Sigmoid colon (tissue), 4 donors: ENCODE results near the gene KLRK1.

Experiments used
- CTCF ChIP-seq, 4 experiments: fragments of 450-650 bp in 3 of 4; fragments of 200-600 bp in 1 of 4; IDR thresholded peaks; one replicate each; pipeline ENCODE4 v1.5.1; 2016 to 2019; ENCODE audit warnings: antibody characterized with exemption in 4 of 4, mild to moderate bottlenecking in 3 of 4, moderate library complexity in 2 of 4
- EP300 ChIP-seq, 4 donors: sonication (generic); formaldehyde crosslinking; IDR thresholded peaks; one replicate each; pipeline ENCODE4 v1.6.1; 2017; ENCODE audit warnings: antibody characterized with exemption in 4 of 4
- POLR2A ChIP-seq, 2 donors: fragments of 450-650 bp; IDR thresholded peaks; one replicate each; pipeline ENCODE4 v1.6.1; 2016; ENCODE audit warnings: antibody characterized with exemption in 2 of 2, mild to moderate bottlenecking in 2 of 2, moderate library complexity in 2 of 2
- POLR2AphosphoS5 ChIP-seq, 4 donors: sonication (generic); formaldehyde crosslinking; IDR thresholded peaks; one replicate each; pipeline ENCODE4 v1.6.1; 2017; ENCODE audit warnings: antibody characterized with exemption in 4 of 4

DNA sequence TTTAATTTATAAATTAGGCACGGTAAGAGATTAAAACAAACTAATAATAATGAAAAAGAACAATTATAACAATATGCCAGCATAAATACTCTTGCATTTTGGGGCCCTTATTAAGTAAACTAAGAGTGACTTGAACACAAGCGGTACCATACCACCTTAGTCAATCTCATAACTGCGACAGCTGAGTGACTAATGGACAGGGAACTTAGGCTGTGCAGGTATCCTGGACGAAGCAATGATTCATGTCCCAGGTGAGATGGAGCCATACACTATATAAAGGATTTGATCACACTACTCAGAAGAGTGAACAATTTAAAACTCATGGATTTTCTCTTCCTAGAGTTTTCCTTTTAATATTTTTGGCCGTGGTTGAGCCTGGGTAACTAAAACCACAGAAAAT lies 15.5 kb upstream of the KLRK1 start:
- no peak for TF ChIP-seq CTCF (IDR thresholded peaks at IDR 0.05)
- no peak for TF ChIP-seq POLR2A (IDR thresholded peaks at IDR 0.05)
- no peak for TF ChIP-seq POLR2AphosphoS5 (IDR thresholded peaks at IDR 0.05)
- TF ChIP-seq EP300 (IDR thresholded peaks at IDR 0.05), result no peak
